ENCODE measurements around the gene TEX22.
"Not testable (repeated sequence)": the region's sequence is repeated elsewhere in the genome, so short reads cannot be mapped to it uniquely, and the experiment has no call there.

Gene TEX22

GRCh38 chr14:105398044-105398725 is at the start of gene TEX22:
TSS of gene TEX22 (plus strand) at chr14:105398538. CDS start at chr14:105399341, 803 bp downstream.
- intact Hi-C loops (cut with DNase I), result no loop called here
- peak; percentile 56 to 95 (median 88) for DNase-seq

DNA sequence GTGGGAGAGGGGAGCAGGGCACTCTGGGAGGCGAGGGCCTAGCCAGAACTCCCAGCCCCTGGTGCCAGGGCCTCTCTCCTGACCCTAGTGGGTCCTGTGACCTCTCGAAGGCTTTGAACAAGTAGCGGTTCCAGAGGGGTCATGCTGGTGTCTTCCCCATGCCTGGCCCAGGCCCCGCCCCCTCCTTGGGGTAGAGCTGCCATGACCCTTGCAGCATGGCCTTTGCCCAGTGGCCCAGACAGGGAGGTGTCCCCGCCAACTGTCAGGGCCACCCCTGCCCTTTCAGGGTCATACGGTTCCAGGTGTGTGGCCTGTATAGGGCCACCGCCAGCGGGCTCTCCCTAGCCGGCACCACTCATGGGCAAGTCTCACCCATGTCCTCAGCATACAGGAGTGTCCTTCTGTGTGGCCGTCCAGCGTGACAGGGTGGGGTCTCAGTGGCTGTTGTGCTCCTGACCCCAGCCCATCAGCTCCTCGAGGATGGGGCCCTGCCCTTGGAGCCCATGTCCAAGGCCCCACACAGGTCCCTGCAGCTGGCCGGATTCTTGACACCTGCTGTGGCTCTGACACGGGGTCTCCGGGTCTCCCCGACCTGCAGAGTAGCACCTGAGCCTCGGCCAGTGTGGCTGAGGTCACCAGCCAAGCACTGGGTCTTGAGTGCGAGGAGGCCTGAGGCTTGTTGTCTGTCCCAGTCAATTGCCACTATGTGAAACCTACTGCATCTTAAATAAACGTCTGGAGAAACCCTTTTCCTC is 49.2 kb upstream of the TEX22 start:
- no peak for DNase-seq
- intact Hi-C loops (cut with DNase I), result no loop called here

- DNase-seq, result no peak
Observed at GRCh38 chr14:105349992-105350391, 48.3 kb upstream of the TEX22 start.

DNA sequence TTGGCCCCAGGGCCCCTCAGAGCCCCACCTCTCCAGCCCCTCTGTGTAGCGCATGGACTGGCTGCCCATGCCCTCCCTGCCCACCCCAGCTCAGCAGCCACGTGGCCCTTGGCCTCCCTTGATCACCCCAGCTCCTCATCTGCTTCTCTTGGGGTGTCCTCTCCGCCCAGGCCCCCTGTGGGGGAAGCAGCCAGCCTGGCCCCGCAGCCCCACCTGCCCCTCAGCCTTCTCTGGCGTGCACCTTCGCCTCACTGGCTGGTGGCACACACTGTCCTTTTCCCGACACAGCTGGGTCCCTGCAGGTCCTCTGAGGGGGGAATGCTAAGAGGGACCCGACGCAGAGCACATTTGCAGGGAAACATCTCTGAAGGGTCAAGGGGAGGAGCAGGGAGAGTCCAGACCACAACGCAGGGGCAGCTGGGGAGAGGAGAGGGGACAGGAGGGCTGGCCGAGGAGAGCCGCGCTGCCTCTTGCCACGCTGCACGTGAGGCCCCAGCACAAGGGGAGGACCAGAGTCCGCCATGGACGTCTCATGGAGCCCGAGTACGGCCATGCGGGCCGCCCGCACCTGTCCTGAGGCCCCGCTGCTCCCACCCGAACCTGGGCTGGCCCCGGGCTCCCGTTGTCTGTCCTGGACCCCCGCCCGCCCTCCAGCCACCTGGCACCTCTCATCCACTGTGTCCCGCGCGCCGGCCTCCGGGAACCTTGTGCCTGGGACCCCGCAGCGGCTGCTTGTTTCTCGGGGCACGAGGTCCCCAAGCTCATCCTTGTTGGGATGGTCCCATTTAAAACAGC is 47.7 kb upstream of the TEX22 start:
- DNase-seq, result no peak
- intact Hi-C loops (cut with DNase I), result loop anchor here (5.0 kb wide), 1 partner anchor 148 kb away; no protein-coding TSS in a partner anchor

More at GRCh38 chr14:105349992-105350391, 48.3 kb upstream of the TEX22 start:
- intact Hi-C loops (cut with DNase I), result loop anchor here (5.0 kb wide), 1 partner anchor 148 kb away; no protein-coding TSS in a partner anchor

- DNase-seq, result no peak
- intact Hi-C loops (cut with DNase I), result loop anchor here (5.0 kb wide), 1 partner anchor 149 kb away; no protein-coding TSS in a partner anchor
Observed at GRCh38 chr14:105351410-105351809, 46.9 kb upstream of the TEX22 start.

DNA sequence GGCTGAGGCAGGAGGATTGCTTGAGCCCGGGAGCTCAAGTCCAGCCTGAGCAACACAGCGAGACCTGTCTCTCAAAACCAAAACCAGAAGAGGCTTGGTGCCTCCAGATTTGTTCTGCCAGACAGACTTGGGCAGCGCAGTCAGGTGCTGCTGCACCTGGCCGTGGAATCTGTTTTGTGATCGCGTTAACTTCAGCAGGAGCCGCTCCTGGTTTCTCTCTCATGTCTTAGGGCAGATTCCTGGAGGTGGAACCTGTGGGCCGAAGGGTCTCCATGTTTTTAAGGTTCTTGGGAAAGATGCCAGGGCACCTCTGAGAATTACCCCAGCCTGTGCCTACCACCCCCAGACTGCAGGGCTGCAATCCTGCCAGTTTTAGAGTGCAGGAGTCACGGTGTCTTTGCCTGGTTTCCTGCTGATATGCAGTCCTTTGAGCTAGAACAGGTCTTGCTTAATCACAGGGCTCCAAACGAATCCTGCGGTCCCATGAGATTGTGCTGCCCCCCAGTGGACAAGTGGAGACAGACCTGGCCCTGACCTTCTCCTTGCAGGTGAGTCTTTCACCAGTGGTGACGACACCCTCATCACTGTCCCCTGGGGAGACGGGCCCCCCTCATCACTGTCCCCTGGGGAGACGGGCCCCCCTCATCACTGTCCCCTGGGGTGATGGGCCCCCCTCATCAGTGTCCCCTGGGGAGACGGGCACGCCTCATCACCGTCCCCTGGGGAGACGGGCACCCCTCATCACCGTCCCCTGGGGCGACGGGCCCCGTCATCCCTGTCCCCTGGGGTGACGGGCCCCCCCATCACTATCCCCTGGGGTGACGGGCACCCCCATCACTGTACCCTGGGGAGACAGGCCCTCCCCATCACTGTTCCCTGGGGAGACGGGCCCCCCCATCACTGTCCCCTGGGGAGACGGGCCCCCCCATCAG is 46.2 kb upstream of the TEX22 start:
- peak; percentile 77 to 95 (median 88) for DNase-seq
- intact Hi-C loops (cut with DNase I), result loop anchor here (5.0 kb wide), 1 partner anchor 150 kb away; no protein-coding TSS in a partner anchor

GRCh38 chr14:105353136-105353535 is 45.2 kb upstream of the TEX22 start:
- DNase-seq, result no peak
- intact Hi-C loops (cut with DNase I), result loop anchor here (5.0 kb wide), 1 partner anchor 151 kb away; no protein-coding TSS in a partner anchor

GRCh38 chr14:105354541-105354940 is 43.8 kb upstream of the TEX22 start:
- intact Hi-C loops (cut with DNase I), result loop anchor here (5.0 kb wide), 1 partner anchor 152 kb away; no protein-coding TSS in a partner anchor
- DNase-seq, result no peak

GRCh38 chr14:105355049-105355575 is 43.2 kb upstream of the TEX22 start:
- intact Hi-C loops (cut with DNase I), result no loop called here
- no peak for DNase-seq

DNA sequence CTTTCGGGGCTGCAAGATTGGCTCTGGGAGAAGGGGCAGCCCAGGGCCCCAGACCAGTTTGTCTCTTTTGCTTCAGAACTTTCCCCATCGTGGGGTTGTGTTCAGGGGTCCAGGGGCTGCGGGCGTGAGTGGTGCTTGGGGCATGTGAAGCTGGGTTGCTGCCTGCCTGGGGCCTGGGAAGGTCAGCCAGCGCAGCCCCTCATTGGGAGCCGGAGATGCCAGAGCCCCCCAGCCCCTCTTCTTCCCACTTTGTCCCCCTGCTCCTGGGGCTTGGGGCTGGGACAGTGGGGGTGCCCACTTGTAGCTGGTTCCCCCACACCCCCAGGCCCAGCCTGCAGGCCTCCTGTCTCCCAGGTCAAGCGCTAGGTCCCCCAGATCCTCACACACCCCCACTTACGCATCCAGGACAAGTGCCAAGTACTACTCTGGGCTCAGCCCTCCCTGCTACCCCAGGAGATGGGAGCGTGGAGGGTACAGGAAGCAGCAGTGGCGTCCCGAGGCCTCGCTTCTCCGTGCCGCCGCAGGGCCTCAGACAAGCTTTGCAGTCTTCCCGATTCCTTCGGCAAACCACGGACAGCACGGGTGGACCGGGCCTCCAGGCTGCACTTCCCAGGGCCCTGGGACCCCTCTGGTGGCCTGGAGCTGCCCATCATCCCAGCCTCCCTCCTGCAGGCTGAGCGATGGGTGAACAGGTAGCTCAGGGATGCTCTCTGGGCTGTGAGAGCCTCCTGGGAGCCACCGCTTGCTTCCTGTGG is 42.3 kb upstream of the TEX22 start:
- no peak for DNase-seq
- intact Hi-C loops (cut with DNase I), result no loop called here

DNA sequence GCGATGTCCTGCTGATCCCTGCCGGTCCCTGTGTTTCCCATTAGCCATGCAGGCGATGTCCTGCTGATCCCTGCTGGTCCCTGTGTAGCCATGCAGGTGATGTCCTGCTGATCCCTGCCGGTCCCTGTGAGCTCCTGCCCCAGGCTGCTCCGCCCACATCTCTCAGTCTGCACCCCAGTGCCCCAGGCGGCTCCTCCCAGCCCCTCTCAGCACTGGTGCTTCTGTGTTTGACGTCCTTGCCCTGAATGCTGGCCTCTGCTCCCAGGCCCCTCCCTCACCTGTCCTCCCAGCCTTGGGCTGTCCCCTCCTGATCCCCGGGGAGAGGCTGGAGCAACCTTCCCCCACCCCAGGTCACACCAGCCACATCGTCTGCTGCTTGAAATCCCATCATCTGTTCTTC is 41.4 kb upstream of the TEX22 start:
- DNase-seq, result no peak
- intact Hi-C loops (cut with DNase I), result no loop called here

DNA sequence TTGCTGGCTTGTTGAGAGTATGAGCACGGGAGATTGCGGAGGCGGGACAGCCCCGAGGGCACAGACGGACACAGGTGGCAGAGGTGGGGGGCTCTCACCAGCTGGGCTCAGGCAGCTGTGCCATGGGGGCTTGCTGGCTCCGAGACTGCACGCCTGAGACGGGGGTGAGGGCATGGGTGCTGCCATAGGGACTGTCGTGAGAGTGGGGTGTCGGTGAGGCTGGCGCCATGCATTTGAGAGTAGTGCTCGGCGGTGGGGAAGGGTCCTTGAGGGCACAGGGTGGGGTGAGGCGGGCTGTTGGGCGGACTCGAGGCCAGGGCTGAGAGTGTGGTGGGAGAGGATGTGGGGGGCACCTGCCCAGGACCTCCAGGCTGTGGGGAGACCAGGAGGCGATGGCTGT is 40.7 kb upstream of the TEX22 start:
- intact Hi-C loops (cut with DNase I), result no loop called here
- DNase-seq, result no peak

DNA sequence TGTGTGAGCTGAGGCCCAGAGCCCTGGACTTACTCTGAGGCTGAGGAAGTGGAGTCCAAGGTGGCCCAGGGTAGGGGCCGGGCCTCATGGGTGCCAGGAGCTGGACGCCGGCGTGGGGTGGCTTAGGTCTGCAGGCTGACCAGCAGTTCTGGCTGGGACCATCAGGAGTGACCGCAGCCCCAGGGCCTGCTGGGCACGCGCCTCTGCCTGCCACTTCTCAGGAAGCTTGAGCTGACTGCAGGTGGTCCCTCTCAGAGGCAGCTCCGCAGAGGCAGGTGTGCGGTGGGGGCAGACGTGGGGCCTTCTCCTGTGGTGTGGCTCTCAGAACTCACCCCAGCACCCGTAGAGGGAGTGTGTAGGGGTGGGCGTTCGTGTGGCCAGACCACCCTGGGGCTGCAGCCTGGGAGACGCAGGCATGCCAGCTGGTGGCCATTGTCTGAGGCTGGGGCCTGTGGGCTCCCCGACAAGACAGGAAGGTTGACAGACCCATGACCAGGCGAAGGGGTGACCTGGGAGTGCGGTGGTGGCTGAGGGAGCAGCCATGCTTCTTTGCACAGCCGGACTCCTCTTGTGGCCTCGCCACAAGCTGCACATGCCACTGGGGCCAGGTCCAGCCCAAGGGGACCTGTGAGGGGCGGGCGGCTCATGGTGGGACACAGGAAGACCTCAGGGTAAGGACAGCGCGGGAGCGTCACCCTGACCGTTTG is 40.0 kb upstream of the TEX22 start:
- intact Hi-C loops (cut with DNase I), result no loop called here
- DNase-seq, result no peak

- DNase-seq, result no peak
- intact Hi-C loops (cut with DNase I), result no loop called here
Observed at GRCh38 chr14:105358943-105359342, 39.4 kb upstream of the TEX22 start.

- intact Hi-C loops (cut with DNase I); DNase-seq: not testable (repeated sequence)
Observed at GRCh38 chr14:105361412-105361811, 36.9 kb upstream of the TEX22 start.

GRCh38 chr14:105363847-105364708 is 34.3 kb upstream of the TEX22 start:
- peak in 4 of 42 donors; percentile 22 to 47 (median 35) for DNase-seq
- intact Hi-C loops (cut with DNase I), result no loop called here

All from head of caudate nucleus (tissue), 42 donors.